SK-N-SH (cell line): ENCODE measurements around the gene NT5C1B. TPM values are rescaled to one million over a fixed set of nuclear protein-coding genes. Genes with fewer than 3 reads are reported as not detected.
"Not testable (repeated sequence)": the region's sequence is repeated elsewhere in the genome, so short reads cannot be mapped to it uniquely, and the experiment has no call there.

Experiments
- CTCF ChIA-PET: fragments of 300-600, 350-600 bp; formaldehyde crosslinking; extraction: SDS; loops from one replicate; lab custom pipeline; 2021; lab: Yijun Ruan, JAX
- POLR2A ChIA-PET: fragments of 350-600 bp; sonication (Branson Sonifier 250); formaldehyde crosslinking; extraction: SDS; loops from one replicate; lab custom pipeline; 2020; ENCODE audit warnings: antibody characterized with exemption, inconsistent platforms; lab: Yijun Ruan, JAX
- DNase-seq: peaks from one replicate; pipeline ENCODE4 v3.0.0; 2012
- H2AFZ ChIP-seq: fragments of 200-600 bp; sonication (generic); 2 replicates; pipeline ENCODE4 v1.8.1; 2016; ENCODE audit warnings: antibody characterized with exemption, mild to moderate bottlenecking, low read depth
- H3F3A ChIP-seq: fragments of 200-600 bp; sonication (generic); replicated peaks from 2 replicates; pipeline ENCODE3; 2016; ENCODE audit warnings: antibody characterized with exemption, mild to moderate bottlenecking; ENCODE audit not compliant: insufficient read depth
- H3K27ac ChIP-seq, 2 experiments: fragments of 200-500 bp in 1 of 2; fragments of 200-600 bp in 1 of 2; sonication (Bioruptor generic) in 1 of 2; sonication (generic), shearing (Covaris generic) in 1 of 2; 2 replicates each; pipeline versions ENCODE4 v1.5.1 to v1.6.1; 2014 to 2016; ENCODE audit warnings: low read depth in 2 of 2, inconsistent platforms in 1 of 2, low read length in 1 of 2, mild to moderate bottlenecking in 1 of 2, mixed read lengths in 1 of 2
- H3K27me3 ChIP-seq: fragments of 200-600 bp; sonication (generic), shearing (Covaris generic); 2 replicates; pipeline ENCODE4 v1.6.1; 2016; ENCODE audit warnings: mixed run types; ENCODE audit not compliant: insufficient read depth
- H3K36me3 ChIP-seq, 2 experiments: fragments of 200-500 bp in 1 of 2; fragments of 200-600 bp in 1 of 2; sonication (Bioruptor generic) in 1 of 2; sonication (generic) in 1 of 2; replicated peaks in 1 of 2; 2 replicates each; pipeline versions ENCODE3 to v1.5.1; 2014 to 2016; ENCODE audit warnings: low read length in 1 of 2, mild to moderate bottlenecking in 1 of 2; ENCODE audit not compliant: insufficient read depth in 2 of 2, control insufficient read depth in 1 of 2
- H3K4me1 ChIP-seq, 2 experiments: fragments of 200-500 bp in 1 of 2; fragments of 200-600 bp in 1 of 2; sonication (Bioruptor generic) in 1 of 2; sonication (generic), shearing (Covaris generic) in 1 of 2; 2 replicates each; pipeline versions ENCODE4 v1.5.1 to v1.6.1; 2014 to 2016; ENCODE audit warnings: low read depth in 1 of 2, low read length in 1 of 2, mixed run types in 1 of 2; ENCODE audit not compliant: insufficient read depth in 2 of 2, control insufficient read depth in 1 of 2
- H3K4me2 ChIP-seq: fragments of 200-600 bp; sonication (generic), shearing (Covaris generic); 2 replicates; pipeline ENCODE4 v1.6.1; 2017; ENCODE audit warnings: mixed run types
- H3K4me3 ChIP-seq, 2 experiments: fragments of 200-500 bp in 1 of 2; fragments of 200-600 bp in 1 of 2; sonication (Bioruptor generic) in 1 of 2; sonication (generic), shearing (Covaris generic) in 1 of 2; 2 replicates each; pipeline versions ENCODE4 v1.5.1 to v1.8.1; 2014 to 2016; ENCODE audit warnings: low read depth in 2 of 2, inconsistent platforms in 1 of 2, low read length in 1 of 2, mild to moderate bottlenecking in 1 of 2, mixed read lengths in 1 of 2, moderate library complexity in 1 of 2
- H3K79me2 ChIP-seq: fragments of 200-600 bp; sonication (generic); 2 replicates; pipeline ENCODE4 v1.8.1; 2017; ENCODE audit warnings: mild to moderate bottlenecking; ENCODE audit not compliant: insufficient read depth
- H3K9ac ChIP-seq: fragments of 200-600 bp; sonication (generic); 2 replicates; pipeline ENCODE4 v1.6.1; 2017; ENCODE audit warnings: mixed run types
- H3K9me2 ChIP-seq: fragments of 200-600 bp; sonication (generic); 2 replicates; pipeline ENCODE4 v1.6.1; 2017; ENCODE audit warnings: mixed run types
- H3K9me3 ChIP-seq: fragments of 200-600 bp; sonication (generic); 2 replicates; pipeline ENCODE4 v1.6.1; 2017; ENCODE audit warnings: mixed run types, mild to moderate bottlenecking, moderate library complexity
- H4K20me1 ChIP-seq: fragments of 200-600 bp; sonication (generic); 2 replicates; pipeline ENCODE4 v1.6.1; 2017; ENCODE audit warnings: mild to moderate bottlenecking, mixed run types; ENCODE audit not compliant: insufficient read depth
- ELF1 ChIP-seq: IDR thresholded peaks from 2 replicates; pipeline ENCODE4 v1.4.0; 2012
- EZH2phosphoT487 ChIP-seq: fragments of 200-600 bp; sonication (generic); IDR thresholded peaks from 2 replicates; pipeline ENCODE4 v1.6.1; 2017; ENCODE audit warnings: low read depth, mixed run types, mild to moderate bottlenecking, antibody characterized with exemption, moderate library complexity, borderline replicate concordance
- FOSL2 ChIP-seq: IDR thresholded peaks from 2 replicates; pipeline ENCODE4 v1.4.0; 2012; ENCODE audit warnings: low read depth, mild to moderate bottlenecking, moderate library complexity, borderline replicate concordance
- FOXM1 ChIP-seq: IDR thresholded peaks from 2 replicates; pipeline ENCODE4 v1.4.0; 2012; ENCODE audit warnings: low read depth, mild to moderate bottlenecking
- GABPA ChIP-seq: IDR thresholded peaks from 2 replicates; pipeline ENCODE4 v1.4.0; 2012; ENCODE audit warnings: low read depth, mild to moderate bottlenecking
- MEF2A ChIP-seq: IDR thresholded peaks from 2 replicates; pipeline ENCODE4 v1.4.0; 2012; ENCODE audit warnings: low read depth, borderline replicate concordance
- NFIC ChIP-seq: IDR thresholded peaks from 2 replicates; pipeline ENCODE4 v1.4.0; 2012; ENCODE audit warnings: borderline replicate concordance
- RAD21 ChIP-seq: IDR thresholded peaks from 2 replicates; pipeline ENCODE4 v1.6.1; 2012; ENCODE audit warnings: mild to moderate bottlenecking, low read length
- RFX5 ChIP-seq: IDR thresholded peaks from 2 replicates; pipeline ENCODE4 v1.6.1; 2012; ENCODE audit warnings: mild to moderate bottlenecking, improper control_type of control experiment, low read length
- RXRA ChIP-seq: IDR thresholded peaks from 2 replicates; pipeline ENCODE4 v1.4.0; 2012; ENCODE audit warnings: low read depth, mild to moderate bottlenecking, borderline replicate concordance
- TAF1 ChIP-seq: IDR thresholded peaks from 2 replicates; pipeline ENCODE4 v1.6.1; 2012; ENCODE audit warnings: low read depth, mild to moderate bottlenecking, low read length, moderate library complexity, borderline replicate concordance
- WGBS: methylation state at CpG from one replicate; pipeline ENCODE4 v1.1.6; 2017; ENCODE audit warnings: low lambda C conversion rate; 5-methylcytosine and 5-hydroxymethylcytosine counted together
- polyA plus RNA-seq, 3 experiments: library from polyadenylated mRNA; depleted of rRNA; stranded (reverse); fragments of >200 nt; gene quantifications; 2 replicates each; pipeline ENCODE4 v1.2.3, GENCODE V29; 2012
- TF ChIP-seq, protein P1 (sequence below): fragments of 150-350 bp; IDR thresholded peaks from 2 replicates; pipeline ENCODE4 v1.6.1; 2016; ENCODE audit warnings: mild to moderate bottlenecking, low read depth, low read length
- TF ChIP-seq, protein P2 (sequence below): IDR thresholded peaks from 2 replicates; pipeline ENCODE4; 2012
- TF ChIP-seq, protein P3 (sequence below): fragments of 150-350 bp; IDR thresholded peaks from 2 replicates; pipeline ENCODE4 v1.6.1; 2017; ENCODE audit warnings: antibody characterized with exemption, low read length, low read depth, borderline replicate concordance
- TF ChIP-seq, protein P4 (sequence below): IDR thresholded peaks from 2 replicates; pipeline ENCODE4 v1.6.1; 2012; ENCODE audit warnings: mild to moderate bottlenecking, low read depth, low read length, moderate library complexity

The NT5C1B gene
- polyA plus RNA-seq (2012; rRNA removed): not detected in 2 replicates
- polyA plus RNA-seq (2012; cell fraction: cytosol; rRNA removed): not detected in 2 replicates
- 0.04 TPM in 1 of 2 replicates, not detected in the other for polyA plus RNA-seq (2012; cell fraction: nucleus; rRNA removed)

DNA sequence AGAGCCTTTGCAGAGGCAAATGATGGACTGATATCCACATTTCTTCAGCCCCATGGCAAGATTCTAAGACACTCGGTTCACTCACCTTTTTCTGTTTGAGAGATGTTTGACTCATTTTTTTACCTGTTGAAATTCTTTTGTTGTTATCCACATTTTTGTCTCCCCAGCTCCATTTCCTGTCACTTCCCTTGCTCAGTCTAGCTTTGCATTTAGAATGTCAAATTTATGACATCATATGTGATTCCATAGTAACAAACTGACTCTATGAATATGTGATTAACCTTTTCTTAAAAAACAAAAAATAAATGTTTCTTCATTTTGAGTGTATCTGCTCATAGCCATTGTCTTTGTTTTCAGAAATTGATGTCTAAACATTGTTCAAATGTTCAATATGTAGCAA lies at the start of gene NT5C1B:
TSS of gene NT5C1B (minus strand) at position 216 of the 400 bp plus-strand sequence. CDS start at position 115, 101 bp downstream.
- no peaks in the 10 kb centered on the region for H3K27me3 ChIP-seq
- TF ChIP-seq EZH2phosphoT487: no peak
- no peak for TF ChIP-seq FOXM1
- no peaks in the 10 kb centered on the region for H3K4me1 ChIP-seq
- H3K79me2 ChIP-seq: no peaks in the 10 kb centered on the region
- no peak within 1 kb of the TSS for H3K9ac ChIP-seq
- POLR2A ChIA-PET: no interaction called here
- DNase-seq: no peak
- no peak within 1 kb of the TSS for H3K4me3 ChIP-seq
- H3K27ac ChIP-seq: no peak within 1 kb of the TSS
- H3K9me2 ChIP-seq: no peaks in the 10 kb centered on the region
- H3F3A ChIP-seq: no peaks in the 10 kb centered on the region
- H3K4me2 ChIP-seq: no peak within 1 kb of the TSS
- CTCF ChIA-PET: interaction anchor here (1.3 kb wide), 1 partner anchor 12 kb away, joined by 3 read pairs; no protein-coding TSS in a partner anchor
- peaks cover 0 to 22% of the 10 kb centered on the region in 2 experiments for H3K36me3 ChIP-seq
- H3K9me3 ChIP-seq: 0 out of 2 replicates have a peak, but pooled peaks cover 6% of the 10 kb centered on the region
- H4K20me1 ChIP-seq: no peaks in the 10 kb centered on the region
- WGBS: 81% methylated on average over 1 of the region's 1 CpG
- no peak within 1 kb of the TSS for H2AFZ ChIP-seq

DNA sequence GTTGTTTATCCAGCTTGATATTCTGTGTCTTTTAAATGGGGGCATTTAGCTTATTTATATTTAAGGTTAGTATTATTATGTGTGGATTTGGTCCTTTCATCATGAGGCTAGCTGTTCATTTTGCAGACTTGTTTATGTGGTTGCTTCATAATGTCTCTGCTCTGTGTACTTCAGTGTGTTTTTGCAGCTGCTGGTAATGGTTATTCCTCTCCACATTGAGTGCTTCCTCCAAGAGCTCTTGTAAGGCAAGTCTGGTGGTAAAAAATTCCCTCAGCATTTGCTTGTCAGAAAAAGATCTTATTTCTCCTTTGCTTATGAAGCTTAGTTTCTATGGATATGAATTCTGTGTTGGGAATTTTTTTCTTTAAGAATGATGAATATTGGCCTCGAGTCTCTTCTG lies 47.8 kb upstream of the NT5C1B start:
- no peak overlapping the region for H3K4me3 ChIP-seq
- H3K27me3 ChIP-seq: no peaks in the 10 kb centered on the region
- H3K4me1 ChIP-seq: no peaks in the 10 kb centered on the region
- H3K4me2 ChIP-seq: no peak overlapping the region
- no peak for DNase-seq
- H3K9ac ChIP-seq: no peak overlapping the region
- CTCF ChIA-PET: no interaction called here
- peaks cover 0 to 43% of the 10 kb centered on the region in 2 experiments for H3K36me3 ChIP-seq
- peaks cover 31% of the 10 kb centered on the region for H3K79me2 ChIP-seq
- no peaks in the 10 kb centered on the region for H3F3A ChIP-seq
- no peak overlapping the region for H3K27ac ChIP-seq
- no peaks in the 10 kb centered on the region for H3K9me2 ChIP-seq
- H3K9me3 ChIP-seq: peaks cover 31% of the 10 kb centered on the region; the same call in 1 of the 2 replicates
- POLR2A ChIA-PET: no interaction called here
- no peaks in the 10 kb centered on the region for H4K20me1 ChIP-seq
- no peak overlapping the region for H2AFZ ChIP-seq
- TF ChIP-seq, protein P1, sequence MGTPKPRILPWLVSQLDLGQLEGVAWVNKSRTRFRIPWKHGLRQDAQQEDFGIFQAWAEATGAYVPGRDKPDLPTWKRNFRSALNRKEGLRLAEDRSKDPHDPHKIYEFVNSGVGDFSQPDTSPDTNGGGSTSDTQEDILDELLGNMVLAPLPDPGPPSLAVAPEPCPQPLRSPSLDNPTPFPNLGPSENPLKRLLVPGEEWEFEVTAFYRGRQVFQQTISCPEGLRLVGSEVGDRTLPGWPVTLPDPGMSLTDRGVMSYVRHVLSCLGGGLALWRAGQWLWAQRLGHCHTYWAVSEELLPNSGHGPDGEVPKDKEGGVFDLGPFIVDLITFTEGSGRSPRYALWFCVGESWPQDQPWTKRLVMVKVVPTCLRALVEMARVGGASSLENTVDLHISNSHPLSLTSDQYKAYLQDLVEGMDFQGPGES: no peak
- TF ChIP-seq, protein P2, sequence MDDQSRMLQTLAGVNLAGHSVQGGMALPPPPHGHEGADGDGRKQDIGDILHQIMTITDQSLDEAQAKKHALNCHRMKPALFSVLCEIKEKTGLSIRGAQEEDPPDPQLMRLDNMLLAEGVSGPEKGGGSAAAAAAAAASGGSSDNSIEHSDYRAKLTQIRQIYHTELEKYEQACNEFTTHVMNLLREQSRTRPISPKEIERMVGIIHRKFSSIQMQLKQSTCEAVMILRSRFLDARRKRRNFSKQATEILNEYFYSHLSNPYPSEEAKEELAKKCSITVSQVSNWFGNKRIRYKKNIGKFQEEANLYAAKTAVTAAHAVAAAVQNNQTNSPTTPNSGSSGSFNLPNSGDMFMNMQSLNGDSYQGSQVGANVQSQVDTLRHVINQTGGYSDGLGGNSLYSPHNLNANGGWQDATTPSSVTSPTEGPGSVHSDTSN: no peak
- TF ChIP-seq ELF1 (no peak), FOSL2 (no peak), RAD21 (no peak), TAF1 (no peak), RXRA (no peak), GABPA (no peak), RFX5 (no peak), MEF2A (no peak), NFIC (no peak)
- TF ChIP-seq, protein P3, sequence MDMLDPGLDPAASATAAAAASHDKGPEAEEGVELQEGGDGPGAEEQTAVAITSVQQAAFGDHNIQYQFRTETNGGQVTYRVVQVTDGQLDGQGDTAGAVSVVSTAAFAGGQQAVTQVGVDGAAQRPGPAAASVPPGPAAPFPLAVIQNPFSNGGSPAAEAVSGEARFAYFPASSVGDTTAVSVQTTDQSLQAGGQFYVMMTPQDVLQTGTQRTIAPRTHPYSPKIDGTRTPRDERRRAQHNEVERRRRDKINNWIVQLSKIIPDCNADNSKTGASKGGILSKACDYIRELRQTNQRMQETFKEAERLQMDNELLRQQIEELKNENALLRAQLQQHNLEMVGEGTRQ: no peak
- TF ChIP-seq, protein P4, sequence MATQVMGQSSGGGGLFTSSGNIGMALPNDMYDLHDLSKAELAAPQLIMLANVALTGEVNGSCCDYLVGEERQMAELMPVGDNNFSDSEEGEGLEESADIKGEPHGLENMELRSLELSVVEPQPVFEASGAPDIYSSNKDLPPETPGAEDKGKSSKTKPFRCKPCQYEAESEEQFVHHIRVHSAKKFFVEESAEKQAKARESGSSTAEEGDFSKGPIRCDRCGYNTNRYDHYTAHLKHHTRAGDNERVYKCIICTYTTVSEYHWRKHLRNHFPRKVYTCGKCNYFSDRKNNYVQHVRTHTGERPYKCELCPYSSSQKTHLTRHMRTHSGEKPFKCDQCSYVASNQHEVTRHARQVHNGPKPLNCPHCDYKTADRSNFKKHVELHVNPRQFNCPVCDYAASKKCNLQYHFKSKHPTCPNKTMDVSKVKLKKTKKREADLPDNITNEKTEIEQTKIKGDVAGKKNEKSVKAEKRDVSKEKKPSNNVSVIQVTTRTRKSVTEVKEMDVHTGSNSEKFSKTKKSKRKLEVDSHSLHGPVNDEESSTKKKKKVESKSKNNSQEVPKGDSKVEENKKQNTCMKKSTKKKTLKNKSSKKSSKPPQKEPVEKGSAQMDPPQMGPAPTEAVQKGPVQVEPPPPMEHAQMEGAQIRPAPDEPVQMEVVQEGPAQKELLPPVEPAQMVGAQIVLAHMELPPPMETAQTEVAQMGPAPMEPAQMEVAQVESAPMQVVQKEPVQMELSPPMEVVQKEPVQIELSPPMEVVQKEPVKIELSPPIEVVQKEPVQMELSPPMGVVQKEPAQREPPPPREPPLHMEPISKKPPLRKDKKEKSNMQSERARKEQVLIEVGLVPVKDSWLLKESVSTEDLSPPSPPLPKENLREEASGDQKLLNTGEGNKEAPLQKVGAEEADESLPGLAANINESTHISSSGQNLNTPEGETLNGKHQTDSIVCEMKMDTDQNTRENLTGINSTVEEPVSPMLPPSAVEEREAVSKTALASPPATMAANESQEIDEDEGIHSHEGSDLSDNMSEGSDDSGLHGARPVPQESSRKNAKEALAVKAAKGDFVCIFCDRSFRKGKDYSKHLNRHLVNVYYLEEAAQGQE: no peak
- WGBS: 4% methylated on average over 1 of the region's 1 CpG

DNA sequence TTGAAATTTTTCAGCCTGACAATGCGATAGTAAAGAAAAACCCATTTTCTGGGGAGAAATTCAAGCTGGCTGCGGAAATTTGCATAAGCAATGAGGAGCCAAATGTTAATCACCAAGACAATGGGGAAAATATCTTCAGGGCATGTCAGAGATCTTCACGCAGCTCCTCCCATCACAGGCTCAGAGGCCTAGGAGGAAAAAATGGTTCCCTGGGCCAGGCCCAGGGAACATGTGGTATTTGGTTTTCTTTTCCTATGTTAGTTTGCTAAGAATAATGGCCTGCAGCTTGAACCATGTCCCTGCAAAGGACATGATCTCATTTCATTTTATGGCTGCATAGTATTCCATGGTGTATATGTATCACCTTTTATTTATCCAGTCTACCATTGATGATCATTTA lies 43.3 kb upstream of the NT5C1B start:
- H2AFZ ChIP-seq, DNase-seq, H4K20me1 ChIP-seq, H3K9me2 ChIP-seq, H3K9ac ChIP-seq, H3K4me3 ChIP-seq, H3K4me2 ChIP-seq, H3K27me3 ChIP-seq, CTCF ChIA-PET, POLR2A ChIA-PET, H3K27ac ChIP-seq: not testable (repeated sequence)
- H3F3A ChIP-seq: peaks cover 25% of the 10 kb centered on the region
- WGBS: 78% methylated on average over 3 of the region's 3 CpGs
- peaks cover 0 to 17% of the 10 kb centered on the region in 2 experiments; a peak in 2 of 4 replicates for H3K4me1 ChIP-seq
- peaks cover 0 to 37% of the 10 kb centered on the region in 2 experiments for H3K36me3 ChIP-seq
- H3K79me2 ChIP-seq: peaks cover 44% of the 10 kb centered on the region
- H3K9me3 ChIP-seq: peaks cover 27% of the 10 kb centered on the region; the same call in 1 of the 2 replicates
